Lung (tissue), 12 donors: ENCODE data around the gene STRIP1. TPM values are rescaled to one million over a fixed set of nuclear protein-coding genes. Genes with fewer than 3 reads are reported as not detected.

ENCODE experiments used
- ATAC-seq: fragments of 200-7000 bp; cut with Tn5 transposase; one replicate; pipeline ENCODE4 v1.9.1; 2020; ENCODE audit warnings: moderate number of reproducible peaks; ENCODE audit not compliant: insufficient read depth, low FRiP score
- DNase-seq, 3 donors: peaks; one replicate each; pipeline ENCODE4 v3.0.0-alpha.2; 2013 to 2017
- H3K27ac ChIP-seq, 2 donors: one replicate each; pipeline ENCODE4 v1.5.1; 2013; ENCODE audit warnings: mild to moderate bottlenecking in 2 of 2, moderate library complexity in 2 of 2, control low read depth in 1 of 2, inconsistent platforms in 1 of 2, low read depth in 1 of 2, low read length in 1 of 2
- H3K27me3 ChIP-seq, 3 donors: one replicate each; pipeline ENCODE4 v1.5.1; 2013; ENCODE audit warnings: low read length in 2 of 3; ENCODE audit not compliant: control insufficient read depth in 3 of 3, insufficient read depth in 3 of 3
- H3K36me3 ChIP-seq, 4 donors: one replicate each; pipeline ENCODE4 v1.5.1; 2013; ENCODE audit warnings: low read length in 4 of 4, mild to moderate bottlenecking in 1 of 4, moderate library complexity in 1 of 4; ENCODE audit not compliant: control insufficient read depth in 4 of 4, insufficient read depth in 4 of 4
- H3K4me1 ChIP-seq, 5 donors: one replicate each; pipeline ENCODE4 v1.5.1; 2013; ENCODE audit warnings: low read length in 5 of 5, mild to moderate bottlenecking in 2 of 5, moderate library complexity in 1 of 5; ENCODE audit not compliant: control insufficient read depth in 5 of 5, insufficient read depth in 5 of 5
- H3K4me3 ChIP-seq: one replicate; pipeline ENCODE4 v1.5.1; 2013; ENCODE audit warnings: mild to moderate bottlenecking, control low read depth, moderate library complexity
- H3K9ac ChIP-seq, 2 donors: one replicate each; pipeline ENCODE4 v1.5.1; 2013; ENCODE audit warnings: low read length in 2 of 2, control low read depth in 1 of 2; ENCODE audit not compliant: insufficient read depth in 1 of 2
- H3K9me3 ChIP-seq, 4 donors: one replicate each; pipeline ENCODE4 v1.5.1; 2013; ENCODE audit warnings: low read length in 3 of 4, mild to moderate bottlenecking in 1 of 4, moderate library complexity in 1 of 4; ENCODE audit not compliant: control insufficient read depth in 4 of 4, insufficient read depth in 3 of 4
- WGBS, 2 donors: extraction: QIAGEN DNeasy Blood & Tissue Kit; methylation state at CpG; one replicate each; pipeline ENCODE4 v1.1.7; 2013; 5-methylcytosine and 5-hydroxymethylcytosine counted together
- polyA plus RNA-seq, 2 donors: library from polyadenylated mRNA; stranded (reverse); fragments of 200-250 nt; gene quantifications; one replicate each; pipeline ENCODE4 v1.2.1, GENCODE V29; 2013
- total RNA-seq, 2 donors: library from RNA; depleted of rRNA in 1 of 2; stranded (reverse); fragments of >200 nt in 1 of 2; gene quantifications; one replicate each; pipeline ENCODE4 v1.2.1, GENCODE V29; 2014 to 2021
- TF ChIP-seq, protein P1 (sequence below): IDR thresholded peaks from 2 replicates; pipeline ENCODE4 v1.5.1; 2012; ENCODE audit warnings: mild to moderate bottlenecking; ENCODE audit errors: control extremely low read depth, extremely low read depth
- donor health status: control.
- donor health status: control.
- donor health status: Bipolar disorder and iron deficiency.
- donor health status: healthy.
- donor health status: DM: yes; HTN: yes; CAD: no.

STRIP1 gene
- total and polyA plus RNA-seq, 4 donors: 11.7 to 68.2 (median 28.5) TPM

GRCh38 chr1:110088739-110089316, 54.4 kb downstream of the STRIP1 start:
- no peaks in the 10 kb centered on the region for H3K36me3 ChIP-seq
- no peaks in the 10 kb centered on the region for H3K9me3 ChIP-seq
- no peak for DNase-seq
- no peak overlapping the region for H3K27ac ChIP-seq
- TF ChIP-seq, protein P1, sequence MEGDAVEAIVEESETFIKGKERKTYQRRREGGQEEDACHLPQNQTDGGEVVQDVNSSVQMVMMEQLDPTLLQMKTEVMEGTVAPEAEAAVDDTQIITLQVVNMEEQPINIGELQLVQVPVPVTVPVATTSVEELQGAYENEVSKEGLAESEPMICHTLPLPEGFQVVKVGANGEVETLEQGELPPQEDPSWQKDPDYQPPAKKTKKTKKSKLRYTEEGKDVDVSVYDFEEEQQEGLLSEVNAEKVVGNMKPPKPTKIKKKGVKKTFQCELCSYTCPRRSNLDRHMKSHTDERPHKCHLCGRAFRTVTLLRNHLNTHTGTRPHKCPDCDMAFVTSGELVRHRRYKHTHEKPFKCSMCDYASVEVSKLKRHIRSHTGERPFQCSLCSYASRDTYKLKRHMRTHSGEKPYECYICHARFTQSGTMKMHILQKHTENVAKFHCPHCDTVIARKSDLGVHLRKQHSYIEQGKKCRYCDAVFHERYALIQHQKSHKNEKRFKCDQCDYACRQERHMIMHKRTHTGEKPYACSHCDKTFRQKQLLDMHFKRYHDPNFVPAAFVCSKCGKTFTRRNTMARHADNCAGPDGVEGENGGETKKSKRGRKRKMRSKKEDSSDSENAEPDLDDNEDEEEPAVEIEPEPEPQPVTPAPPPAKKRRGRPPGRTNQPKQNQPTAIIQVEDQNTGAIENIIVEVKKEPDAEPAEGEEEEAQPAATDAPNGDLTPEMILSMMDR: no peak
- ATAC-seq: no peak
- H3K9ac ChIP-seq: no peak overlapping the region
- H3K4me3 ChIP-seq: no peak overlapping the region
- WGBS, 2 donors: 80 to 82% methylated on average over 10 of the region's 10 CpGs
- H3K27me3 ChIP-seq: peaks cover 0 to 48% (median 47%) of the 10 kb centered on the region in 3 donors
- H3K4me1 ChIP-seq: peaks cover 0 to 6% (median 0%) of the 10 kb centered on the region in 5 donors

GRCh38 chr1:110089561-110090275, 55.3 kb downstream of the STRIP1 start:
- no peak for DNase-seq
- Histone ChIP-seq H3K9me3 (peaks cover 0 to 4% (median 0%) of the 10 kb centered on the region in 4 donors), H3K4me1 (no peaks in the 10 kb centered on the region), H3K27ac (no peak overlapping the region), H3K27me3 (peaks cover 0 to 47% (median 39%) of the 10 kb centered on the region in 3 donors), H3K4me3 (no peak overlapping the region), H3K36me3 (no peaks in the 10 kb centered on the region), H3K9ac (no peak overlapping the region)
- WGBS, 2 donors: 44 to 50% methylated on average over 7 of the region's 7 CpGs
- TF ChIP-seq, protein P1: no peak
- no peak for ATAC-seq

GRCh38 chr1:110091381-110091780, 57.0 kb downstream of the STRIP1 start:
- no peak overlapping the region for H3K27ac ChIP-seq
- TF ChIP-seq, protein P1: no peak
- no peaks in the 10 kb centered on the region for H3K4me1 ChIP-seq
- no peak for DNase-seq
- 58 to 67% methylated on average over 2 of the region's 2 CpGs for WGBS, 2 donors
- no peak overlapping the region for H3K4me3 ChIP-seq
- ATAC-seq: no peak
- H3K9ac ChIP-seq: no peak overlapping the region
- peaks cover 0 to 30% (median 22%) of the 10 kb centered on the region in 3 donors for H3K27me3 ChIP-seq
- H3K36me3 ChIP-seq: no peaks in the 10 kb centered on the region
- peaks cover 0 to 4% (median 0%) of the 10 kb centered on the region in 4 donors for H3K9me3 ChIP-seq
